Measurements from ENCODE around the gene GRPEL1. TPM values are rescaled to one million over a fixed set of nuclear protein-coding genes. Genes with fewer than 3 reads are reported as not detected.
"Not testable (repeated sequence)": the region's sequence is repeated elsewhere in the genome, so short reads cannot be mapped to it uniquely, and the experiment has no call there.

Gene GRPEL1
- total RNA-seq, 2 donors from 2014 or later, result 71.0 to 73.6 TPM

DNA sequence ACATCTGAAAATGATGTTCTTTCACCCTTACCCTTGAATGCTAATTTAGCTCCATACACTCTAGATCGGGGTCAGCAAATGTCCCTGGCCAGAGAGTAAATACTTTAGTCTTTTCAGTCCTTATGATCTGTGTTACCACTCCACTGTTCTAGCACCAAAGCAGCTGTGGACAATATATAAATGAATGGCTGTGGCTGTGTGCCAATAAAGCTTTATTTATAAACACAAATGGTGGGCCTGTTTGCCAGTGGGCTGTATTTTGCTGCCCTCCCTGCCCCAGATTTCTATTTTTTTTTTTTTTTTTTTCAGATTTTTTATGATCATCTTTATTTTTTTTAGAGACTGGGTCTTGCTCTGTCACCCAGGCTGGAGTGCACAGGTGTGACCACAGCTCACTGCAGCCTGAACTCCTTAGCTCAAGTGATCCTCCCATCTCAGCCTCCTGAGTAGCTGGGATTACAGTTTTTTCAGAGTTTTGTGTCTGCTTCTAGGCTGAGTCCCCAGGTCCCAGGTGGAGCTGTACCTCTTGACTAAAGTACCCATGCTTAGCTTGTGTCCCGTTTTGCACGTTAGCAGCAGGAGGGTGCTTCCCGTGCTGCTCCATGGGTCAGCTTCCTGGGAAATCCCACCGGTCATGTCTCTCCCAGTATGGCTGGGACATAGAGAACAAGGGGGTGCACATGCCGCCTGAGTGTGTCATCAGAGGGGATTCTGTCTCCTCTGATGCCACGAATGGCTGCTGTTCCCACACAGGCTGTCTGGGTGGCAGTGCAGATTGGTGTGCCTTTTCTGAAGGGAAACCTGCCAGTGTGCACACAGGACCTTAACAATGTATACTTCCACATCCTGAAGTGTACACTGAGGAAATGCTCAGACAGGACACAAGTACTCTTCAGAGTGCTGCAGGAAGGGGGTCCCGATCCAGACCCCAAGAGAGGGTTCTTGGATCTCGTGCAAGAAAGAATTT is 16.0 kb upstream of the GRPEL1 start:
- Mint-ChIP-seq H3K4me3 (no peak overlapping the region), H3K9me3 (no peaks in the 10 kb centered on the region)
- no peak for ATAC-seq

GRCh38 chr4:7079909-7080308 is 12.0 kb upstream of the GRPEL1 start:
- not testable (repeated sequence) for H3K36me3 Mint-ChIP-seq

More for the DNA sequence above, 16.0 kb upstream of the GRPEL1 start:
- no peaks in the 10 kb centered on the region for H3K4me1 Mint-ChIP-seq (ENCODE audit: low read depth in 2 of 2)
- no peak for DNase-seq (ENCODE audit: low spot score)
- H3K36me3 Mint-ChIP-seq, result no peaks in the 10 kb centered on the region
- no peak overlapping the region for H3K27ac Mint-ChIP-seq
- H3K27me3 Mint-ChIP-seq, result peaks cover 29 to 47% of the 10 kb centered on the region in 2 donors

GRCh38 chr4:7079483-7079882 is 11.6 kb upstream of the GRPEL1 start:
- H3K9me3 Mint-ChIP-seq; H3K27ac Mint-ChIP-seq; H3K4me1 Mint-ChIP-seq (ENCODE audit: low read depth in 2 of 2); DNase-seq (ENCODE audit: low spot score); H3K4me3 Mint-ChIP-seq; ATAC-seq; H3K36me3 Mint-ChIP-seq: not testable (repeated sequence)
- H3K27me3 Mint-ChIP-seq, result peaks cover 32 to 39% of the 10 kb centered on the region in 2 donors

More at GRCh38 chr4:7079909-7080308, 12.0 kb upstream of the GRPEL1 start:
- H3K27ac Mint-ChIP-seq; H3K4me1 Mint-ChIP-seq (ENCODE audit: low read depth in 2 of 2); H3K9me3 Mint-ChIP-seq; H3K4me3 Mint-ChIP-seq; DNase-seq (ENCODE audit: low spot score); ATAC-seq: not testable (repeated sequence)
- peaks cover 34 to 43% of the 10 kb centered on the region in 2 donors for H3K27me3 Mint-ChIP-seq

- DNase-seq (ENCODE audit: low spot score) (no peak), ATAC-seq (no peak)
- H3K27ac Mint-ChIP-seq, result no peak overlapping the region
- peaks cover 0 to 3% of the 10 kb centered on the region in 2 donors for H3K4me1 Mint-ChIP-seq (ENCODE audit: low read depth in 2 of 2)
- peaks cover 24 to 31% of the 10 kb centered on the region in 2 donors for H3K27me3 Mint-ChIP-seq
- no peaks in the 10 kb centered on the region for H3K9me3 Mint-ChIP-seq
- no peak overlapping the region for H3K4me3 Mint-ChIP-seq
- no peaks in the 10 kb centered on the region for H3K36me3 Mint-ChIP-seq
Observed at GRCh38 chr4:7078025-7078424, 10.2 kb upstream of the GRPEL1 start.

DNA sequence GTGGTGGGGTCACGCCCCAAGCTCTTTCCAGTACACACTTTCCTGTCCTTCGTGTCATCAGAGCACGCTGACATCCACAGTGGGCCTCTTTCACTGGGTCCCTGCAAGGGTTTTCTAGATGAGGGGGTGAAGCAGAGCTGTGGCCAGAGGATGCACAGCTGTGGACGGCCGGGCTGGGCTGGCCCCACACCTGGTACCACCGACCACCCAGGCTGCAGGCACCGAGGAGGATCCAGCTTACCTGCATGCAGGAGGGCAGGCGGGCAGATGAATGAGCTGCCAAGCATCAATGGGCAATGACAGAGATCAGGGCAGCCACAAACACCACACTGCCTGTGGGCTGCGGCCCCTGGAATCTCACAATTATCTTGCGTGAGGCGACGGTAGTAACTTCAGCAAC is 9.5 kb upstream of the GRPEL1 start:
- no peaks in the 10 kb centered on the region for H3K36me3 Mint-ChIP-seq
- H3K27ac Mint-ChIP-seq, result no peak overlapping the region
- H3K4me1 Mint-ChIP-seq (ENCODE audit: low read depth in 2 of 2), result peaks cover 0 to 3% of the 10 kb centered on the region in 2 donors
- H3K9me3 Mint-ChIP-seq, result no peaks in the 10 kb centered on the region
- ATAC-seq (no peak), DNase-seq (ENCODE audit: low spot score) (no peak)
- H3K27me3 Mint-ChIP-seq, result peaks cover 21 to 25% of the 10 kb centered on the region in 2 donors
- H3K4me3 Mint-ChIP-seq, result no peak overlapping the region

DNA sequence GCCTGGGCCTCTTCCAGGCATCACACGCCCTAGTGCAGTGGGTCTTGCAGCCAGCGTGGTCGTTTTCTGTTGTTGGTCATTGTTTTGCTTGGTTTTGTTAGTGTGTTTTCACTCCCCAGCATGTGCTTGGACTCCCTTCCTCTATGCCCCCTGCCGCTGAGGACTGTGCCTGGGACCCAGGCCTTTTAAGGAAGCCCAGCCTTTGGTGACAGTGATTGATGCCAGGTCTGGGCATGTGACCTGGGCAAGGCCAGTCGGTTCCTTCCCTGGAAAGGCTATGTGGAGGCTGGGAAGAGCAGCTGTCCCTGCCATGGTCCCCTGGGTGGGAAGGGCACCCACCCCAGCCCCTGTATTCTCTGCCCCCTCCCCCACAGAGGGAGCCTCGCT is 8.8 kb upstream of the GRPEL1 start:
- peaks cover 0 to 3% of the 10 kb centered on the region in 2 donors for H3K4me1 Mint-ChIP-seq (ENCODE audit: low read depth in 2 of 2)

GRCh38 chr4:7075962-7076695 is 8.3 kb upstream of the GRPEL1 start:
- ATAC-seq, result no peak
- H3K9me3 Mint-ChIP-seq, result no peaks in the 10 kb centered on the region

More for the DNA sequence above, 8.8 kb upstream of the GRPEL1 start:
- H3K27me3 Mint-ChIP-seq, result peaks cover 21 to 25% of the 10 kb centered on the region in 2 donors
- DNase-seq (ENCODE audit: low spot score) (no peak), ATAC-seq (no peak)
- H3K36me3 Mint-ChIP-seq, result no peaks in the 10 kb centered on the region
- H3K9me3 Mint-ChIP-seq, result no peaks in the 10 kb centered on the region
- no peak overlapping the region for H3K4me3 Mint-ChIP-seq
- no peak overlapping the region for H3K27ac Mint-ChIP-seq

DNA sequence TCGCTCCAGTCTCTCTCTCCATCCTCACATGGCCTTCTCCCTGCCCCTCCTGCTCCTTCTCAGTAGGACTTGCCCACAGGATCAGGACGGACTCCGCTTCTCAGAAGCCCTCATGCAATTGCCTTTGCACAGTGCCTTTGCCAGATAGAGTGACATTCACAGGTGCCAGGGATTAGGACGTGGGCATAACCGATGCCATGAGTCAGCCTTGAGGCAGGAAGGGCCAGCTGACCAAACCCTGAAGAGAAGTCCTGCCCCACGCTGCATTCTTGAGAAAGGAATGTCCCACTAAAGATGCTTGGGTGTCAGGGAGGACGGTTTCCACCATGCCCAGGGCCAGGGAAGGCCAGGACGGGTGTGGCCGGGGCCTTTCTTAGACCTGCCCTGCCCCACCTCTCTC is 6.6 kb upstream of the GRPEL1 start:
- Mint-ChIP-seq H3K27me3 (peaks cover 10 to 11% of the 10 kb centered on the region in 2 donors), H3K9me3 (no peaks in the 10 kb centered on the region), H3K27ac (no peak overlapping the region), H3K4me3 (no peak overlapping the region), H3K4me1 (ENCODE audit: low read depth in 2 of 2) (peaks cover 7 to 12% of the 10 kb centered on the region in 2 donors), H3K36me3 (no peaks in the 10 kb centered on the region)
- ATAC-seq (no peak), DNase-seq (ENCODE audit: low spot score) (no peak)

More at GRCh38 chr4:7075962-7076695, 8.3 kb upstream of the GRPEL1 start:
- Mint-ChIP-seq H3K27ac (no peak overlapping the region), H3K36me3 (no peaks in the 10 kb centered on the region), H3K27me3 (peaks cover 21% of the 10 kb centered on the region in 2 donors), H3K4me1 (ENCODE audit: low read depth in 2 of 2) (peaks cover 0 to 3% of the 10 kb centered on the region in 2 donors), H3K4me3 (no peak overlapping the region)
- no peak for DNase-seq (ENCODE audit: low spot score)

DNA sequence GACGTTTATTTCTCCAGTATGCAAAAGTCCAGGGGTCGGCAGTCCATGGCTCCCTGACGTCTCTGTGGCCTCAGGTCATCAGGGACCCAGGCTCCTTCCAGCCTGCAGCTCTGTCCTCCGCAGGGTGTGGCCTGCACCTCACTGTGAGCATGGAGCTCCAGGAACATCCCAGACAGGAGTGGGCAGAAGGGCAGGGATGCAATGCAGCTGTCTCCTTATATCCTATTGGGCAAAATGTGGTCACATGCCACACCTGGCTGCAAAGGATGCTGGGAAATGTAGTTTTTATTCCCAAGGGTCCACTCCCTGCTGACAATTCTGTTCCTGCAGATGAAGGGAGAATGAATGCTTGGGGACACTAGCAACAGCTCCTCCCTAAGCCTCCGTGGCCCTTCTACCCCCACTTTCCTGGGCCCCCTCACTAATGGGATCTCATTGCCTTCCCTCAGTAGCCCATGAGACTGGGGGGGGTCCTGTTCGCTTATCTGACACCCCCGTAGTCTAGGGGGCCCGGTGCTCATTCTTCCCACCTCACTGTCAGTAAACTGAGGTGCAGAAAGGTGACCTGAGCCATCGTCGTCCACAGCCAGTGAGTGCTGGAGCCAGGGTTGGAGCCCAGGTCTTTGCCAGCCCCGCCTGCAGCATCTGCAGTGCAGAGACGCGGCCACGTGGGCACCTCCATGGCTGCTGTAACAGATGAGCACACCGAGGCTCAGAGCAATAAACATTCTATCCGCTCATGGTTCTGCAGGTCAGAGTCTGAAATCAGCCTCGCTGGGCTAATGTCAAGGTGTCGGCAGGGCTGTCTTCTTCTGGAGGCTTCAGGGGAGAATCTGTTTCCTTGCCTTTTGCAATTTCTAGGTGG is 5.9 kb upstream of the GRPEL1 start:
- no peak for DNase-seq (ENCODE audit: low spot score)
- peaks cover 6 to 9% of the 10 kb centered on the region in 2 donors for H3K27me3 Mint-ChIP-seq
- no peaks in the 10 kb centered on the region for H3K36me3 Mint-ChIP-seq
- H3K27ac Mint-ChIP-seq, result no peak overlapping the region
- no peak overlapping the region for H3K4me3 Mint-ChIP-seq
- no peak for ATAC-seq
- H3K9me3 Mint-ChIP-seq, result no peaks in the 10 kb centered on the region
- peaks cover 12 to 13% of the 10 kb centered on the region in 2 donors for H3K4me1 Mint-ChIP-seq (ENCODE audit: low read depth in 2 of 2)

DNA sequence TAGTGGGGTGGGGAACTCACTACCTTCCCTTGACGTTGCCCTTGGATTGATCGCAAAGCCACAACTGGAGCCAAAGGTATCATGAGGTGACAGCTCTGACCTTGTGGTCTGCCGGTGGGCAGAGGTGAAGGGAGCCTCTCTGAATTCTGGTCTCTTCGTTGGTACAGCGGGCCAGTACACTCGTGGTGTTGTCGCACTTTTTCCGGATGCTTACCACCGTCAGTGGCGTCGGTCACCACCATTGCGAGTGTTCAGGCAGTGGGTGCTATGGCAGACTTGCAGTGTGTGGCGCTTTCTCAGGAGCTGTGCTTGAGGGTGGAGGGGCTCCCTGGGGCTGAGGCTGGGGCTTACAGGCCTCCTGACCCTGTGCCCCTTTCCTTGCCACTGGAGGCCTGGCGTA is 5.2 kb upstream of the GRPEL1 start:
- ATAC-seq (no peak), DNase-seq (ENCODE audit: low spot score) (no peak)
- H3K27me3 Mint-ChIP-seq, result peaks cover 6 to 9% of the 10 kb centered on the region in 2 donors
- H3K4me3 Mint-ChIP-seq, result no peak overlapping the region
- H3K4me1 Mint-ChIP-seq (ENCODE audit: low read depth in 2 of 2), result peaks cover 19% of the 10 kb centered on the region in 2 donors
- H3K9me3 Mint-ChIP-seq, result no peaks in the 10 kb centered on the region
- H3K36me3 Mint-ChIP-seq, result no peaks in the 10 kb centered on the region
- H3K27ac Mint-ChIP-seq, result no peak overlapping the region

DNA sequence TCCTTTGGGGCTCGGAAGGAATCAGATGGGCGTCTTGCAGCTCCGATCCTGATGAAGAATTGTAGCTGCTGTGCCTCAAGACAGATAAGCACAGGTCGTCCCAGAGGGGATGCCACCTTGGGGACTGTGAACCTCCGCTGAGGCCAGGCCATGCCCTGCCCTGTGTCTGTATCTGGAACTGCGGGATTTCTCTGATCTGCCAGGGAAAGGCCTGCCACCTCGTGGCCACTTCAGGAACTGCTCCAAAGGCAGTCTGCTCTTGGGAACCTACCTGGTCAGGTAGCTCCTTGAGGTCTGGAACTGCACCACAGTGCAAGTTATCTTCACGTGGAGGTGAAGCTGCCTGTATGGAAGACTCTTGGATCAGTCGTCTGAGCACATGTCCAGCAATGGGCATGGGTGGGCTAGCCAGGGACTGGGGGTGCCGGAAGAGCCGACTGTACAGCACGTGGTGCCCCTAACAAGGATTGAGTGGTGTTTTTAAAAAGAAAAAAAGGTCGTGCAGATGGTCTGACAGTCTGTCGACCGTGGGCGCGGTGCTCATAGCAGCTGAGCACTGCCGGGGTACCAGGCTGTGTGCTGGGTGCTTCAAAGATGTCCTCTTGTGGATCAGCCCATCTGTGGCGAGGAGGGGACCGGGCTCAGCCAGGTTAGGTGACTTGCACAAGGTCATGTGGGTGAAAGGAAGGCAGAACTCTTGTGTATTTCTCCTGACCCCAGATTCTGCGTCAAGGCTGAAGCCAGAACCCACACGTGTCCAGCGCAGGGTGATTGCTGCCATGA is 3.1 kb upstream of the GRPEL1 start:
- no peak overlapping the region for H3K4me3 Mint-ChIP-seq
- H3K27me3 Mint-ChIP-seq, result peaks cover 2 to 6% of the 10 kb centered on the region in 2 donors
- H3K27ac Mint-ChIP-seq, result no peak overlapping the region
- no peaks in the 10 kb centered on the region for H3K36me3 Mint-ChIP-seq
- no peaks in the 10 kb centered on the region for H3K9me3 Mint-ChIP-seq
- DNase-seq (ENCODE audit: low spot score) (peak; percentile 81), ATAC-seq (peak in 1 of 2 donors; percentile 24)
- H3K4me1 Mint-ChIP-seq (ENCODE audit: low read depth in 2 of 2), result peaks cover 26 to 37% of the 10 kb centered on the region in 2 donors

- H3K4me1 Mint-ChIP-seq (ENCODE audit: low read depth in 2 of 2), result peaks cover 32 to 52% of the 10 kb centered on the region in 2 donors
- H3K27me3 Mint-ChIP-seq, result peaks cover 2 to 6% of the 10 kb centered on the region in 2 donors
- peaks cover under 1% of the 10 kb centered on the region for H3K36me3 Mint-ChIP-seq
- ATAC-seq, result no peak
- peak overlapping the region; percentile 90 to 94 for H3K27ac Mint-ChIP-seq
- H3K4me3 Mint-ChIP-seq, result peak overlapping the region; percentile 94
- no peaks in the 10 kb centered on the region for H3K9me3 Mint-ChIP-seq
- no peak for DNase-seq (ENCODE audit: low spot score)
Observed at GRCh38 chr4:7068883-7069282, 1.0 kb upstream of the GRPEL1 start.
